ENCODE data around the gene RAMP1.

RAMP1 gene

GRCh38 chr2:237878321-237879057 lies 19.1 kb downstream of the RAMP1 start:
- DNase-seq: no peak

GRCh38 chr2:237879058-237879430 lies 19.6 kb downstream of the RAMP1 start:
- DNase-seq: no peak

GRCh38 chr2:237879991-237880560 lies 20.7 kb downstream of the RAMP1 start:
- DNase-seq: no peak

GRCh38 chr2:237882510-237883481 lies 23.4 kb downstream of the RAMP1 start:
- no peak for DNase-seq

GRCh38 chr2:237883951-237884446 lies 24.6 kb downstream of the RAMP1 start:
- no peak for DNase-seq

- DNase-seq: no peak
These were observed 25.3 kb downstream of the RAMP1 start for GRCh38 chr2:237884681-237885080.

GRCh38 chr2:237885111-237885930 lies 25.9 kb downstream of the RAMP1 start:
- DNase-seq: no peak

- DNase-seq: no peak
These were observed 26.7 kb downstream of the RAMP1 start for GRCh38 chr2:237885931-237886684.

- no peak for DNase-seq
These were observed 27.5 kb downstream of the RAMP1 start for GRCh38 chr2:237886685-237887481.

- no peak for DNase-seq
These were observed 29.0 kb downstream of the RAMP1 start for GRCh38 chr2:237888389-237888788.

GRCh38 chr2:237889016-237889415 lies 29.6 kb downstream of the RAMP1 start:
- DNase-seq: no peak

- no peak for DNase-seq
These were observed 30.4 kb downstream of the RAMP1 start for GRCh38 chr2:237889811-237890210.

GRCh38 chr2:237892478-237892877 lies 33.1 kb downstream of the RAMP1 start:
- DNase-seq: no peak

- no peak for DNase-seq
These were observed 33.7 kb downstream of the RAMP1 start for GRCh38 chr2:237892984-237893595.

- DNase-seq: no peak
These were observed 35.1 kb downstream of the RAMP1 start for GRCh38 chr2:237894396-237894979.

- DNase-seq: no peak
These were observed 35.6 kb downstream of the RAMP1 start for GRCh38 chr2:237894986-237895543.

- DNase-seq: no peak
These were observed 36.4 kb downstream of the RAMP1 start for GRCh38 chr2:237895544-237896506.

- DNase-seq: no peak
These were observed 37.1 kb downstream of the RAMP1 start for GRCh38 chr2:237896507-237896892.

All from activated CD4-positive, CD25-positive, alpha-beta regulatory T cell treated with anti-CD3 and anti-CD28 coated beads, Interleukin-2, amount 50 U/mL, for 72 hours (primary cell).